ENCODE results near the gene CDH4. TPM values are rescaled to one million over a fixed set of nuclear protein-coding genes. Genes with fewer than 3 reads are reported as not detected.

The CDH4 gene
- total and polyA plus RNA-seq, 9 of the 15 experiments (the other 6 are each of a cell fraction or from before 2014, with no cell fraction given): 0.04 TPM; not detected in 8

DNA sequence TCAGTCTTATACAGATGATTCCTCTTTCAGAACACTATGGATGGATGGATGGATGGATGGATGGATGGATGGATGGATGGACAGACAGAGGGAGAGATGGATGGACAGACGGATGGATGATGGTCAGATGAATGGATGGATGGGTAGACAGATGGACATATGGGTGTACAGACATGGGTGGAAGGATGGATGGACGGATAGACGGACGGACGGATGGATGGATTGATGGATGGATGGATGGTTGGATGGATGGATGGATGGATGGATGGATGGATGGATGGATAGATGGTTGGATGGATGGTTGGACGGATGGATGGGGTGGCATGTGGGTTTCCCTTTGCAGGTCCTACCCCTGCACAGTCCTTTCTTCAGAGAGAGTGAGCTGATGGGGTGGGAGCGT lies 320.7 kb downstream of the CDH4 start:
- CTCF ChIA-PET (ENCODE audit: low intra/inter-chr PET ratio): no interaction called here
- Histone ChIP-seq H3K4me2 (ENCODE audit: insufficient read depth, low read length) (no peak overlapping the region), H4K20me1 (replicated peaks; ENCODE audit: control insufficient read depth, insufficient read depth, low read length) (no peaks in the 10 kb centered on the region), H3K4me3 (no peak overlapping the region), H2AFZ (ENCODE audit: low read depth, low read length) (no peak overlapping the region), H3K9me3 (replicated peaks; ENCODE audit: control insufficient read depth, insufficient read depth, low read depth, low read length) (no peaks in the 10 kb centered on the region), H3K36me3 (ENCODE audit: control insufficient read depth, insufficient read depth, low read length) (no peaks in the 10 kb centered on the region), H3K4me1 (replicated peaks in 1 of 2; ENCODE audit: control insufficient read depth in 2 of 2, insufficient read depth in 2 of 2, low read length in 2 of 2) (no peaks in the 10 kb centered on the region), H3K9ac (ENCODE audit: insufficient read depth in 1 of 2, low read depth in 2 of 2, low read length in 2 of 2) (no peak overlapping the region), H3K9me1 (ENCODE audit: control insufficient read depth, insufficient read depth, low read length) (no peaks in the 10 kb centered on the region), H3K79me2 (ENCODE audit: control insufficient read depth, insufficient read depth, low read length) (no peaks in the 10 kb centered on the region), H3K27ac (ENCODE audit: extremely low read depth, low read depth, low read length) (no peak overlapping the region), H3K27me3 (ENCODE audit: control insufficient read depth in 2 of 2, insufficient read depth in 2 of 2, low read length in 2 of 2) (peaks cover 0 to 26% of the 10 kb centered on the region in 2 experiments; a peak in 3 of 5 replicates)
- DNase-seq (ENCODE audit: extremely low read depth in 1 of 4, low spot score in 3 of 4) (no peak), FAIRE-seq (no peak), ATAC-seq (no peak)
- no TSS peak for BruUV-seq (replicated peaks)
- POLR2A ChIA-PET: no interaction called here
- intact Hi-C loops (cut with micrococcal nuclease): no loop called here
- in situ Hi-C loops (cut with MboI): no loop called here
- WGBS (ENCODE audit: insufficient coverage, low coverage, missing lambda C conversion rate): 7% methylated on average over 3 of the region's 7 CpGs
- TF ChIP-seq, protein P1, sequence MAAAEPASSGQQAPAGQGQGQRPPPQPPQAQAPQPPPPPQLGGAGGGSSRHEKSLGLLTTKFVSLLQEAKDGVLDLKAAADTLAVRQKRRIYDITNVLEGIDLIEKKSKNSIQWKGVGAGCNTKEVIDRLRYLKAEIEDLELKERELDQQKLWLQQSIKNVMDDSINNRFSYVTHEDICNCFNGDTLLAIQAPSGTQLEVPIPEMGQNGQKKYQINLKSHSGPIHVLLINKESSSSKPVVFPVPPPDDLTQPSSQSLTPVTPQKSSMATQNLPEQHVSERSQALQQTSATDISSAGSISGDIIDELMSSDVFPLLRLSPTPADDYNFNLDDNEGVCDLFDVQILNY (CRISPR knock-in tag; IDR thresholded peaks at IDR 0.05): no peak
- TF ChIP-seq BACH1 (tag; IDR thresholded peaks at IDR 0.05) (no peak), NR2C1 (IDR thresholded peaks at IDR 0.05) (no peak), NR2C1 (tag; IDR thresholded peaks at IDR 0.05) (no peak), CBX1 (IDR thresholded peaks at IDR 0.05; ENCODE audit: low read depth) (no peak), ASH1L (IDR thresholded peaks at IDR 0.05; ENCODE audit: borderline replicate concordance, low read depth, partially characterized antibody) (no peak), SMARCE1 (IDR thresholded peaks at IDR 0.05) (no peak), CBFB (CRISPR knock-in tag; IDR thresholded peaks at IDR 0.05) (no peak), GABPB2 (CRISPR knock-in tag; conservative IDR thresholded peaks at IDR 0.05) (no peak)
- TF ChIP-seq, protein P2, sequence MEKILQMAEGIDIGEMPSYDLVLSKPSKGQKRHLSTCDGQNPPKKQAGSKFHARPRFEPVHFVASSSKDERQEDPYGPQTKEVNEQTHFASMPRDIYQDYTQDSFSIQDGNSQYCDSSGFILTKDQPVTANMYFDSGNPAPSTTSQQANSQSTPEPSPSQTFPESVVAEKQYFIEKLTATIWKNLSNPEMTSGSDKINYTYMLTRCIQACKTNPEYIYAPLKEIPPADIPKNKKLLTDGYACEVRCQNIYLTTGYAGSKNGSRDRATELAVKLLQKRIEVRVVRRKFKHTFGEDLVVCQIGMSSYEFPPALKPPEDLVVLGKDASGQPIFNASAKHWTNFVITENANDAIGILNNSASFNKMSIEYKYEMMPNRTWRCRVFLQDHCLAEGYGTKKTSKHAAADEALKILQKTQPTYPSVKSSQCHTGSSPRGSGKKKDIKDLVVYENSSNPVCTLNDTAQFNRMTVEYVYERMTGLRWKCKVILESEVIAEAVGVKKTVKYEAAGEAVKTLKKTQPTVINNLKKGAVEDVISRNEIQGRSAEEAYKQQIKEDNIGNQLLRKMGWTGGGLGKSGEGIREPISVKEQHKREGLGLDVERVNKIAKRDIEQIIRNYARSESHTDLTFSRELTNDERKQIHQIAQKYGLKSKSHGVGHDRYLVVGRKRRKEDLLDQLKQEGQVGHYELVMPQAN (IDR thresholded peaks at IDR 0.05; ENCODE audit: borderline replicate concordance): no peak
- TF ChIP-seq, protein P3, sequence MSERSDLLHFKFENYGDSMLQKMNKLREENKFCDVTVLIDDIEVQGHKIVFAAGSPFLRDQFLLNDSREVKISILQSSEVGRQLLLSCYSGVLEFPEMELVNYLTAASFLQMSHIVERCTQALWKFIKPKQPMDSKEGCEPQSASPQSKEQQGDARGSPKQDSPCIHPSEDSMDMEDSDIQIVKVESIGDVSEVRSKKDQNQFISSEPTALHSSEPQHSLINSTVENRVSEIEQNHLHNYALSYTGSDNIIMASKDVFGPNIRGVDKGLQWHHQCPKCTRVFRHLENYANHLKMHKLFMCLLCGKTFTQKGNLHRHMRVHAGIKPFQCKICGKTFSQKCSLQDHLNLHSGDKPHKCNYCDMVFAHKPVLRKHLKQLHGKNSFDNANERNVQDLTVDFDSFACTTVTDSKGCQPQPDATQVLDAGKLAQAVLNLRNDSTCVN (CRISPR knock-in tag; IDR thresholded peaks at IDR 0.05): no peak
- TF ChIP-seq, protein P4, sequence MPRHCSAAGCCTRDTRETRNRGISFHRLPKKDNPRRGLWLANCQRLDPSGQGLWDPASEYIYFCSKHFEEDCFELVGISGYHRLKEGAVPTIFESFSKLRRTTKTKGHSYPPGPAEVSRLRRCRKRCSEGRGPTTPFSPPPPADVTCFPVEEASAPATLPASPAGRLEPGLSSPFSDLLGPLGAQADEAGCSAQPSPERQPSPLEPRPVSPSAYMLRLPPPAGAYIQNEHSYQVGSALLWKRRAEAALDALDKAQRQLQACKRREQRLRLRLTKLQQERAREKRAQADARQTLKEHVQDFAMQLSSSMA (CRISPR knock-in tag; IDR thresholded peaks at IDR 0.05): no peak
- TF ChIP-seq, protein P5, sequence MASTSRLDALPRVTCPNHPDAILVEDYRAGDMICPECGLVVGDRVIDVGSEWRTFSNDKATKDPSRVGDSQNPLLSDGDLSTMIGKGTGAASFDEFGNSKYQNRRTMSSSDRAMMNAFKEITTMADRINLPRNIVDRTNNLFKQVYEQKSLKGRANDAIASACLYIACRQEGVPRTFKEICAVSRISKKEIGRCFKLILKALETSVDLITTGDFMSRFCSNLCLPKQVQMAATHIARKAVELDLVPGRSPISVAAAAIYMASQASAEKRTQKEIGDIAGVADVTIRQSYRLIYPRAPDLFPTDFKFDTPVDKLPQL (IDR thresholded peaks at IDR 0.05; ENCODE audit: extremely low read depth, insufficient read length): no peak
